ENCODE data around the gene PDCD1LG2.

- no peak for TF ChIP-seq EZH2 (IDR thresholded peaks at IDR 0.05; ENCODE audit: borderline replicate concordance, low read depth, low read length, poor library complexity, severe bottlenecking)
- no peak for TF ChIP-seq CTCF (conservative IDR thresholded peaks at IDR 0.05; ENCODE audit: low read depth, low read length)
These were observed 98.2 kb downstream of the PDCD1LG2 start for GRCh38 chr9:5608298-5609225.
